HG03442 (cell line): ENCODE data around the gene HECTD2.
"Not testable (repeated sequence)": the region's sequence is repeated elsewhere in the genome, so short reads cannot be mapped to it uniquely, and the experiment has no call there.

Source experiments
- ATAC-seq: cut with Tn5 transposase; IDR thresholded peaks from one replicate; pipeline ENCODE4 v1.9.1; 2021; ENCODE audit warnings: mild to moderate bottlenecking, moderate library complexity; ENCODE audit not compliant: unreplicated experiment

The HECTD2 gene

GRCh38 chr10:91472911-91473310 is 62.8 kb downstream of the HECTD2 start:
- ATAC-seq, result no peak

GRCh38 chr10:91474009-91474408 is 63.9 kb downstream of the HECTD2 start:
- ATAC-seq, result no peak

GRCh38 chr10:91477236-91477635 is 67.1 kb downstream of the HECTD2 start:
- ATAC-seq, result no peak

GRCh38 chr10:91479583-91479982 is 69.4 kb downstream of the HECTD2 start:
- ATAC-seq, result no peak

GRCh38 chr10:91487911-91488582 is 77.9 kb downstream of the HECTD2 start:
- no peak for ATAC-seq

GRCh38 chr10:91493313-91493712 is 83.2 kb downstream of the HECTD2 start:
- ATAC-seq, result no peak

- no peak for ATAC-seq
These were observed 85.3 kb downstream of the HECTD2 start for GRCh38 chr10:91495402-91495801.

GRCh38 chr10:91496016-91496415 is 85.9 kb downstream of the HECTD2 start:
- ATAC-seq, result no peak

- no peak for ATAC-seq
These were observed 101.6 kb downstream of the HECTD2 start for GRCh38 chr10:91511549-91512330.

GRCh38 chr10:91512458-91512857 is 102.3 kb downstream of the HECTD2 start:
- ATAC-seq, result no peak

- no peak for ATAC-seq
These were observed 103.7 kb downstream of the HECTD2 start for GRCh38 chr10:91513598-91514424.

GRCh38 chr10:91514787-91515186 is 104.6 kb downstream of the HECTD2 start:
- ATAC-seq, result no peak

GRCh38 chr10:91517394-91517793 is 107.2 kb downstream of the HECTD2 start:
- no peak for ATAC-seq

GRCh38 chr10:91519899-91520514 is 109.9 kb downstream of the HECTD2 start:
- ATAC-seq, result no peak

GRCh38 chr10:91520661-91521060 is 110.5 kb downstream of the HECTD2 start:
- no peak for ATAC-seq

GRCh38 chr10:91521439-91521838 is 111.3 kb downstream of the HECTD2 start:
- ATAC-seq, result no peak

- no peak for ATAC-seq
These were observed 116.0 kb downstream of the HECTD2 start for GRCh38 chr10:91525896-91526712.

GRCh38 chr10:91528080-91528479 is 117.9 kb downstream of the HECTD2 start:
- no peak for ATAC-seq

- no peak for ATAC-seq
These were observed 118.6 kb downstream of the HECTD2 start for GRCh38 chr10:91528768-91529167.

GRCh38 chr10:91534789-91535188 is 124.6 kb downstream of the HECTD2 start:
- ATAC-seq, result not testable (repeated sequence)
